A549 (cell line): ENCODE results near the gene API5.
A peak's percentile ranks its signal among the peaks of the same experiment; 100 is the strongest.

Source experiments
- CBX8 ChIP-seq: fragments of 200-600 bp; sonication (generic); IDR thresholded peaks from 2 replicates; pipeline ENCODE4 v1.6.1; 2016
- FOSL2 ChIP-seq, 2 experiments: fragments of 450-650 bp in 1 of 2; fragments of >200 bp in 1 of 2; sonication (Bioruptor Twin) in 1 of 2; formaldehyde crosslinking; IDR thresholded peaks; 2 replicates each; pipeline versions ENCODE4 v1.5.0 to v1.6.1; 2016 to 2020; ENCODE audit warnings: mild to moderate bottlenecking in 1 of 2, moderate library complexity in 1 of 2
- HEYL ChIP-seq: fragments of 250-450 bp; sonication (Bioruptor Pico); IDR thresholded peaks from 2 replicates; pipeline ENCODE4 v1.8.0; 2021; ENCODE audit warnings: mild to moderate bottlenecking, moderate library complexity
- JUN ChIP-seq, 2 experiments: fragments of >200 bp; sonication (Bioruptor Twin); formaldehyde crosslinking; IDR thresholded peaks; 2 replicates in 1 of 2; 3 replicates in 1 of 2; pipeline ENCODE4 v1.6.1; 2016 to 2017
- MAX ChIP-seq: IDR thresholded peaks from 2 replicates; pipeline ENCODE4 v1.6.1; 2012
- PHF8 ChIP-seq: fragments of 200-600 bp; sonication (generic); IDR thresholded peaks from 2 replicates; pipeline ENCODE4 v1.6.1; 2016; ENCODE audit warnings: low read depth, mild to moderate bottlenecking, antibody characterized with exemption, moderate library complexity, borderline replicate concordance
- POLR2A ChIP-seq: IDR thresholded peaks from 2 replicates; pipeline ENCODE4 v1.6.1; 2012; ENCODE audit warnings: mild to moderate bottlenecking, low read length
- RNF2 ChIP-seq: fragments of 200-600 bp; sonication (generic); IDR thresholded peaks from 2 replicates; pipeline ENCODE4 v1.6.1; 2016; ENCODE audit warnings: low read depth, mild to moderate bottlenecking, antibody characterized with exemption, moderate library complexity, borderline replicate concordance
- TF ChIP-seq, protein P1 (sequence below): fragments of 450-650 bp; IDR thresholded peaks from 2 replicates; pipeline ENCODE4 v1.6.1; 2014; ENCODE audit warnings: antibody characterized with exemption
- TF ChIP-seq, protein P2 (sequence below): fragments of >200 bp; sonication (Bioruptor Twin); formaldehyde crosslinking; IDR thresholded peaks from 3 replicates; pipeline ENCODE4 v1.5.1; 2016
- TF ChIP-seq, protein P3 (sequence below): fragments of 200-600 bp; sonication (generic); IDR thresholded peaks from 2 replicates; pipeline ENCODE4 v1.6.1; 2016; ENCODE audit warnings: antibody characterized with exemption, mild to moderate bottlenecking, moderate library complexity

DNA sequence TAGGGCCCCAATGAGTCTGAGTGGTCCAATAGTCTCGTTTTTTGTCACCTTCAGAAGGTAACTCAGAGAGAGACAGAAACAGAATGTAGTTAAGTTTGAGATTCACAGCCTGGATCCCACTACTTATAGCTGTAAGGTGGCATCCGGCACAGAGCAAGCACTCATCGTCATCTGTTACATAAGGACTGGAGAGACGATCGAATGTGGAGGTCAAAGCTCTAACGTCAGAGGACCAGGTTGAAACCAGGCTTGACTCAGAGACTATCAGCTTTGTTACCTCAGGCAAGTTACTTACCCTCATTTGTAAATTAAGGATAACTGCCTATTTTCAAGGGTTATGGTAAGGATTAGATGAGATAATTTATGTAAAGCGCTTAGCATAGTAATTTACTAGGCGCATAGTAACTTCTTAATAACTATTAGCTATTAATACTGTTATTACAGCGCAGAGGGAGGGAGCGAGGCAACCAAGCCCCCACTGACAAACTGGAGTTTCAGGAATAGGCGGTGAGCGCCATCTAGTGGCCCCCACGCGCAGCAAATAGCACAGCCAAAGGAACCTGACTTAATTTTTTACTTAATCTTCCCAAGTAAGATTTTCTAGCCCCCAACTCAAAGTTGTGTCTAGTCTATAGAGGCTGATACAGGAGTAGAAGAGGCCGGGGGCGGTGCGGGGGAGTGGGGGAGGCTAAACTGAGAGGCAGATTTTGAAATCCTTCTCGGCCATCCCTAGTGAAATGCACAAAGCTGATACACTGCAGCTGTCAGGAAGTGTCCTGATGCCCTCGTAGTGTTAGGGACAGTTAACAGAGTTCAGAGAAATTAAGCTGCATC lies 29.0 kb upstream of the API5 start:
- TF ChIP-seq, protein P1, sequence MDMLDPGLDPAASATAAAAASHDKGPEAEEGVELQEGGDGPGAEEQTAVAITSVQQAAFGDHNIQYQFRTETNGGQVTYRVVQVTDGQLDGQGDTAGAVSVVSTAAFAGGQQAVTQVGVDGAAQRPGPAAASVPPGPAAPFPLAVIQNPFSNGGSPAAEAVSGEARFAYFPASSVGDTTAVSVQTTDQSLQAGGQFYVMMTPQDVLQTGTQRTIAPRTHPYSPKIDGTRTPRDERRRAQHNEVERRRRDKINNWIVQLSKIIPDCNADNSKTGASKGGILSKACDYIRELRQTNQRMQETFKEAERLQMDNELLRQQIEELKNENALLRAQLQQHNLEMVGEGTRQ: no peak
- TF ChIP-seq, protein P2, sequence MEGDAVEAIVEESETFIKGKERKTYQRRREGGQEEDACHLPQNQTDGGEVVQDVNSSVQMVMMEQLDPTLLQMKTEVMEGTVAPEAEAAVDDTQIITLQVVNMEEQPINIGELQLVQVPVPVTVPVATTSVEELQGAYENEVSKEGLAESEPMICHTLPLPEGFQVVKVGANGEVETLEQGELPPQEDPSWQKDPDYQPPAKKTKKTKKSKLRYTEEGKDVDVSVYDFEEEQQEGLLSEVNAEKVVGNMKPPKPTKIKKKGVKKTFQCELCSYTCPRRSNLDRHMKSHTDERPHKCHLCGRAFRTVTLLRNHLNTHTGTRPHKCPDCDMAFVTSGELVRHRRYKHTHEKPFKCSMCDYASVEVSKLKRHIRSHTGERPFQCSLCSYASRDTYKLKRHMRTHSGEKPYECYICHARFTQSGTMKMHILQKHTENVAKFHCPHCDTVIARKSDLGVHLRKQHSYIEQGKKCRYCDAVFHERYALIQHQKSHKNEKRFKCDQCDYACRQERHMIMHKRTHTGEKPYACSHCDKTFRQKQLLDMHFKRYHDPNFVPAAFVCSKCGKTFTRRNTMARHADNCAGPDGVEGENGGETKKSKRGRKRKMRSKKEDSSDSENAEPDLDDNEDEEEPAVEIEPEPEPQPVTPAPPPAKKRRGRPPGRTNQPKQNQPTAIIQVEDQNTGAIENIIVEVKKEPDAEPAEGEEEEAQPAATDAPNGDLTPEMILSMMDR: peak; percentile 83
- TF ChIP-seq POLR2A: no peak
- no peak for TF ChIP-seq FOSL2 (IDR thresholded peaks at IDR 0.05)
- no peak for TF ChIP-seq FOSL2 (CRISPR knock-in tag; IDR thresholded peaks at IDR 0.05)
- TF ChIP-seq PHF8: no peak
- TF ChIP-seq, protein P3, sequence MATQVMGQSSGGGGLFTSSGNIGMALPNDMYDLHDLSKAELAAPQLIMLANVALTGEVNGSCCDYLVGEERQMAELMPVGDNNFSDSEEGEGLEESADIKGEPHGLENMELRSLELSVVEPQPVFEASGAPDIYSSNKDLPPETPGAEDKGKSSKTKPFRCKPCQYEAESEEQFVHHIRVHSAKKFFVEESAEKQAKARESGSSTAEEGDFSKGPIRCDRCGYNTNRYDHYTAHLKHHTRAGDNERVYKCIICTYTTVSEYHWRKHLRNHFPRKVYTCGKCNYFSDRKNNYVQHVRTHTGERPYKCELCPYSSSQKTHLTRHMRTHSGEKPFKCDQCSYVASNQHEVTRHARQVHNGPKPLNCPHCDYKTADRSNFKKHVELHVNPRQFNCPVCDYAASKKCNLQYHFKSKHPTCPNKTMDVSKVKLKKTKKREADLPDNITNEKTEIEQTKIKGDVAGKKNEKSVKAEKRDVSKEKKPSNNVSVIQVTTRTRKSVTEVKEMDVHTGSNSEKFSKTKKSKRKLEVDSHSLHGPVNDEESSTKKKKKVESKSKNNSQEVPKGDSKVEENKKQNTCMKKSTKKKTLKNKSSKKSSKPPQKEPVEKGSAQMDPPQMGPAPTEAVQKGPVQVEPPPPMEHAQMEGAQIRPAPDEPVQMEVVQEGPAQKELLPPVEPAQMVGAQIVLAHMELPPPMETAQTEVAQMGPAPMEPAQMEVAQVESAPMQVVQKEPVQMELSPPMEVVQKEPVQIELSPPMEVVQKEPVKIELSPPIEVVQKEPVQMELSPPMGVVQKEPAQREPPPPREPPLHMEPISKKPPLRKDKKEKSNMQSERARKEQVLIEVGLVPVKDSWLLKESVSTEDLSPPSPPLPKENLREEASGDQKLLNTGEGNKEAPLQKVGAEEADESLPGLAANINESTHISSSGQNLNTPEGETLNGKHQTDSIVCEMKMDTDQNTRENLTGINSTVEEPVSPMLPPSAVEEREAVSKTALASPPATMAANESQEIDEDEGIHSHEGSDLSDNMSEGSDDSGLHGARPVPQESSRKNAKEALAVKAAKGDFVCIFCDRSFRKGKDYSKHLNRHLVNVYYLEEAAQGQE: no peak
- TF ChIP-seq MAX: no peak
- TF ChIP-seq CBX8: no peak
- no peak for TF ChIP-seq HEYL (CRISPR knock-in tag)
- no peak for TF ChIP-seq JUN (IDR thresholded peaks at IDR 0.05)
- TF ChIP-seq RNF2: no peak
